Activated T-helper 1 cell treated with anti-CD3 and anti-CD28 coated beads, Interleukin-12 subunit alpha, Interleukin-12 subunit beta, Interleukin-2, Interleukin-4 antibody, amounts not matched to agents 30 ng/mL and 10 ng/mL and 1 ng/mL, durations not matched to agents 14 hours and 24 hours and 36 hours (primary cell): ENCODE results near the gene RPL14. TPM values are rescaled to one million over a fixed set of nuclear protein-coding genes. Genes with fewer than 3 reads are reported as not detected.
A peak's percentile ranks its signal among the peaks of the same experiment; 100 is the strongest.

Source experiments
- DNase-seq: peaks from one replicate; pipeline ENCODE4 v3.0.0; 2021; ENCODE audit warnings: low spot score
- H3K27ac Mint-ChIP-seq: one replicate; pipeline ENCODE4 v1.8.0; 2021; ENCODE audit warnings: mild to moderate bottlenecking, mixed read lengths
- H3K27me3 Mint-ChIP-seq: one replicate; pipeline ENCODE4 v1.8.0; 2022; ENCODE audit warnings: mild to moderate bottlenecking, moderate library complexity, mixed read lengths; ENCODE audit not compliant: insufficient read depth
- H3K36me3 Mint-ChIP-seq: one replicate; pipeline ENCODE4 v1.8.0; 2021; ENCODE audit warnings: low read depth, mixed read lengths
- H3K4me1 Mint-ChIP-seq: one replicate; pipeline ENCODE4 v1.8.0; 2021; ENCODE audit warnings: low read depth, mixed read lengths
- H3K4me3 Mint-ChIP-seq: one replicate; pipeline ENCODE4 v1.8.0; 2021; ENCODE audit warnings: mild to moderate bottlenecking, moderate library complexity, mixed read lengths
- H3K9me3 Mint-ChIP-seq: one replicate; pipeline ENCODE4 v1.8.0; 2021; ENCODE audit warnings: mixed read lengths
- intact Hi-C: fragments of 100-400 bp; cut with micrococcal nuclease; formaldehyde crosslinking; loops from one replicate; pipeline ENCODE4 v1.15.1; 2024
- total RNA-seq: library from RNA; stranded (reverse); gene quantifications from 2 replicates; pipeline ENCODE4 v1.2.3, GENCODE V29; 2022

Gene RPL14
- 2,245 and 2,326 TPM in 2 replicates for total RNA-seq

GRCh38 chr3:40456940-40457823 is at the start of gene RPL14:
TSS of gene RPL14 (plus strand) at chr3:40457339. CDS start at chr3:40457472, 133 bp downstream.
- Mint-ChIP-seq H3K36me3 (peaks cover 37% of the 10 kb centered on the region), H3K4me1 (peaks cover 50% of the 10 kb centered on the region), H3K27ac (peak within 1 kb of the TSS; percentile 97), H3K9me3 (no peaks in the 10 kb centered on the region), H3K27me3 (no peaks in the 10 kb centered on the region), H3K4me3 (peak within 1 kb of the TSS; percentile 97)
- intact Hi-C loops: loop anchor here (1.0 to 5.0 kb wide), 8 partner anchors 20 to 1635 kb away; partner anchors contain the start of genes EIF1B, RPSA, TRAK1 and ZNF619
- peak; percentile 94 for DNase-seq

GRCh38 chr3:40407611-40408010 is 49.5 kb upstream of the RPL14 start:
- H3K36me3 Mint-ChIP-seq: no peaks in the 10 kb centered on the region
- no peak for DNase-seq
- intact Hi-C loops: no loop called here
- H3K4me1 Mint-ChIP-seq: no peaks in the 10 kb centered on the region
- peaks cover 2% of the 10 kb centered on the region for H3K27me3 Mint-ChIP-seq
- no peak overlapping the region for H3K4me3 Mint-ChIP-seq
- H3K9me3 Mint-ChIP-seq: no peaks in the 10 kb centered on the region
- H3K27ac Mint-ChIP-seq: no peak overlapping the region

- no peak for DNase-seq
- Mint-ChIP-seq H3K27ac (no peak overlapping the region), H3K9me3 (no peaks in the 10 kb centered on the region), H3K27me3 (peaks cover 9% of the 10 kb centered on the region), H3K4me1 (no peaks in the 10 kb centered on the region), H3K4me3 (no peak overlapping the region), H3K36me3 (no peaks in the 10 kb centered on the region)
- intact Hi-C loops: no loop called here
These were observed 42.9 kb upstream of the RPL14 start for GRCh38 chr3:40414270-40414669.

DNA sequence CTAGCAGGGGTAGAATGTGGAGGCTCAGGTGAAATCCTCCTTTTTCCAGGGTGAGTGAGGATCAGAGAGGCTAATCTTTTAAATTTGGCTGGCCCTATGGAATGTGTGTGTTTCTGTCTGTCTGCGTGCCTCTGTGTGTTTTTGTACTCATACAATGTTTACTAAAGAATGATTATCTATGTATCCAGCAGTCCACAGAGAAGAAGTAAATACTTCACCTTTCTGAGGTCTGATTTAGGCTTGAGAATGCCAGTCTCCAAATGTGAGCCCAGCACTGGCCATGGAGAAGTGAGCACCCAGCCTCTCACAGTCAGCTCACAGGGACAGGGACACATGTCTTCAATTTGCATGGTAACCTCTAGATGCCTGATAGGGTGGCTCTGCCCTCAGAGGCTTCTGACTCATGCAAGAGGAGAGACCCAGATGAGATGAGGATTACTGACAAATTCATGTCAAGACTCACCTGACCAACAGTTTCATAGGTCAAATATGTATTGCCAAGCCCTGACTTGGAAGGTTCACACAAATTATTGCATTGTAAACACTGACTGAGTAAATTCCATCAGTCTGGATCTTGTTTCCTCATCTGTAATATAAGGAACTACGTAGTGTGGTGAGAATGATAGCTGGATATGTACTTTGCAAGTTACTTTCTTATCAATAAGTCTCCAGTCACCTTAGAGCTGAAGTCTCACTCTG is 39.1 kb upstream of the RPL14 start:
- H3K4me1 Mint-ChIP-seq: no peaks in the 10 kb centered on the region
- intact Hi-C loops: no loop called here

DNA sequence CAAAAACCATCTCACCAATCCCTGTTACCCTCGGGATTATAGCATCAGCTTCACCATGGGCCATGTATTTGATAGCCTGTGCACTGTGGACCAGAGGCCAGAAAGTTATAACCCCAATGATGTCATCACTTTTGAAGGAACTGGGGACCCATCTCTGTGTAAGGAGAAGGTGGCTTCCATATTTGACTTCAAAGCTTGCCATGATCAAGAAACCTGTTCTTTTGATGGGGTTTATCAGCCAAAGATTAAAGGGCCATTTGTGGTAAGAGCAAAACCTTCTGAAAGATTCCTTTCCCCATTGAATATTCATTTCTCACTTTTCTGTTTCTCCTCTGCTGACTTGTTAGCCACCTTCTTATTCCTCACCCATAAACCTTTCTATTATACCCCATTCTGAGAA is 34.3 kb upstream of the RPL14 start:
- Mint-ChIP-seq H3K27ac (no peak overlapping the region), H3K9me3 (no peaks in the 10 kb centered on the region), H3K4me3 (no peak overlapping the region), H3K36me3 (no peaks in the 10 kb centered on the region), H3K4me1 (no peaks in the 10 kb centered on the region), H3K27me3 (no peaks in the 10 kb centered on the region)
- intact Hi-C loops: no loop called here
- DNase-seq: no peak

More for the DNA sequence above, 39.1 kb upstream of the RPL14 start:
- no peaks in the 10 kb centered on the region for H3K36me3 Mint-ChIP-seq
- H3K4me3 Mint-ChIP-seq: no peak overlapping the region
- no peak overlapping the region for H3K27ac Mint-ChIP-seq
- H3K9me3 Mint-ChIP-seq: no peaks in the 10 kb centered on the region
- no peak for DNase-seq
- peaks cover 7% of the 10 kb centered on the region for H3K27me3 Mint-ChIP-seq

- peaks cover 2% of the 10 kb centered on the region for H3K27me3 Mint-ChIP-seq
- intact Hi-C loops: no loop called here
- no peak overlapping the region for H3K4me3 Mint-ChIP-seq
- no peaks in the 10 kb centered on the region for H3K36me3 Mint-ChIP-seq
- H3K4me1 Mint-ChIP-seq: no peaks in the 10 kb centered on the region
- DNase-seq: no peak
- H3K27ac Mint-ChIP-seq: no peak overlapping the region
- no peaks in the 10 kb centered on the region for H3K9me3 Mint-ChIP-seq
These were observed 30.0 kb upstream of the RPL14 start for GRCh38 chr3:40427045-40427669.

- DNase-seq: no peak
- H3K36me3 Mint-ChIP-seq: no peaks in the 10 kb centered on the region
- no peak overlapping the region for H3K27ac Mint-ChIP-seq
- no peaks in the 10 kb centered on the region for H3K4me1 Mint-ChIP-seq
- intact Hi-C loops: no loop called here
- no peak overlapping the region for H3K4me3 Mint-ChIP-seq
- peaks cover 4% of the 10 kb centered on the region for H3K27me3 Mint-ChIP-seq
- H3K9me3 Mint-ChIP-seq: no peaks in the 10 kb centered on the region
These were observed 24.3 kb upstream of the RPL14 start for GRCh38 chr3:40432793-40433192.

DNA sequence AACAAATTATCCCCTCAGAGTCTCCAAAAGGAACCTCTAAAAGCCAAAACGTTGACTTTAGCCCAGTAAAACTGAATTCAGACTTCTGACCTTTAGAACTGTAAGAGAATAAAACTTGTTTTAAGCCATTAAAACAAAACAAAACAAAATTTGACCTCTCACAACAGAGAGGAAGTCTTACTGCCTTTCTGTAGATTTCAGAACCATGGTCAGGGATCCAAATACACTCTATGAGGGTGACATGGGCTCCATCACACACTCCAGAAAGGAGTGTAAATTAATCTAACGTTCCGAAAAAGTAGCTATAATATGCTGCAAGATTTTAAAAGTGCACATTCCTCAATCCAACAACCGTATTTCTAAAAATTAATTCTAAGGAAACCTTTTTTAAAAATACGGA is 19.2 kb upstream of the RPL14 start:
- intact Hi-C loops: no loop called here
- no peaks in the 10 kb centered on the region for H3K36me3 Mint-ChIP-seq
- H3K4me1 Mint-ChIP-seq: no peaks in the 10 kb centered on the region

GRCh38 chr3:40445062-40445461 is 12.1 kb upstream of the RPL14 start:
- Mint-ChIP-seq H3K4me3 (no peak overlapping the region), H3K9me3 (no peaks in the 10 kb centered on the region), H3K36me3 (peaks cover 2% of the 10 kb centered on the region), H3K27ac (no peak overlapping the region), H3K4me1 (no peaks in the 10 kb centered on the region), H3K27me3 (peaks cover 2% of the 10 kb centered on the region)
- no peak for DNase-seq
- intact Hi-C loops: no loop called here

More for the DNA sequence above, 19.2 kb upstream of the RPL14 start:
- Mint-ChIP-seq H3K27me3 (peaks cover 4% of the 10 kb centered on the region), H3K4me3 (no peak overlapping the region), H3K9me3 (no peaks in the 10 kb centered on the region), H3K27ac (no peak overlapping the region)
- DNase-seq: no peak

DNA sequence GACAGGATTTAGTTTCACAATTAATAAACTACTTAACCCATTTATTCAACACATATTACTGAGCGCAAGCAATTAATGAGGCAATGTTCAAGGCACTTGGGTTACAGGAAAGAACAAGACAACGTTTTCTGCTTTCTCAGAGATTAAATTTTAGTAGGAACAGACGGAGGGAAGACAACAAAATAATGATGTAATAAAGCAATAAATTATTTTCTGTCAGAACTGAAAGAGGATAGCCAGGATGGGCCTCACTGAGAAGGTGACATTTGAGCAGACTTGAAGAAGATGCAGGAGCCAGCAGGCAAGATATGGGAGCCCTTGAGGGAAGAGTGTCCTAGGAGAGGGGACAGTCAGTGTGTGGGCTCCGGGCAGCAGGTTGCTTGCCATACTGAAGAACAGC is 11.3 kb upstream of the RPL14 start:
- Mint-ChIP-seq H3K4me3 (no peak overlapping the region), H3K4me1 (no peaks in the 10 kb centered on the region), H3K36me3 (peaks cover 2% of the 10 kb centered on the region), H3K27ac (no peak overlapping the region), H3K9me3 (no peaks in the 10 kb centered on the region), H3K27me3 (no peaks in the 10 kb centered on the region)
- DNase-seq: no peak
- intact Hi-C loops: no loop called here

GRCh38 chr3:40450438-40450837 is 6.7 kb upstream of the RPL14 start:
- H3K4me1 Mint-ChIP-seq: peaks cover 30% of the 10 kb centered on the region
- no peak overlapping the region for H3K27ac Mint-ChIP-seq
- no peaks in the 10 kb centered on the region for H3K27me3 Mint-ChIP-seq
- no peaks in the 10 kb centered on the region for H3K9me3 Mint-ChIP-seq
- DNase-seq: no peak
- no peak overlapping the region for H3K4me3 Mint-ChIP-seq
- peaks cover 3% of the 10 kb centered on the region for H3K36me3 Mint-ChIP-seq
- intact Hi-C loops: no loop called here

DNA sequence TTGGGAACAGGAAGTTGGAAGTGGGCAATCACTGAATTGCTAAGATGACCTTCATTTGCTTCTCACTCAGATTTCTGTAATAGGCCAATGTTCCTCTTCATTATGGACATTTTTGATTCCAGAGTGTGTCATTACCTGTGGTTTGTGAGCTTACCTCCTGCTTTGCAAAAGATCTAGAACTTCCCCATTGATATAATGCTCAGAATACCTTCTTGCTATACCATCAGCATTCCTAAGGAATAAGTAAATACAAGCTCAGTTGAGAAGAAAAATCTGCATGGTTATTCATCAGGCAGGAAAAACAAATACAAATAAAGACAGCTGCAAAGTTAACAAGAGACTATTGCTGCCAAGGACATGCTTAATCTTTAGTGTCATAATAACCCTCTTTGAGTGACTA is 5.6 kb upstream of the RPL14 start:
- no peak overlapping the region for H3K4me3 Mint-ChIP-seq
- DNase-seq: no peak
- peaks cover 35% of the 10 kb centered on the region for H3K4me1 Mint-ChIP-seq
- intact Hi-C loops: no loop called here
- H3K9me3 Mint-ChIP-seq: no peaks in the 10 kb centered on the region
- peaks cover 3% of the 10 kb centered on the region for H3K36me3 Mint-ChIP-seq
- H3K27me3 Mint-ChIP-seq: no peaks in the 10 kb centered on the region
- no peak overlapping the region for H3K27ac Mint-ChIP-seq

DNA sequence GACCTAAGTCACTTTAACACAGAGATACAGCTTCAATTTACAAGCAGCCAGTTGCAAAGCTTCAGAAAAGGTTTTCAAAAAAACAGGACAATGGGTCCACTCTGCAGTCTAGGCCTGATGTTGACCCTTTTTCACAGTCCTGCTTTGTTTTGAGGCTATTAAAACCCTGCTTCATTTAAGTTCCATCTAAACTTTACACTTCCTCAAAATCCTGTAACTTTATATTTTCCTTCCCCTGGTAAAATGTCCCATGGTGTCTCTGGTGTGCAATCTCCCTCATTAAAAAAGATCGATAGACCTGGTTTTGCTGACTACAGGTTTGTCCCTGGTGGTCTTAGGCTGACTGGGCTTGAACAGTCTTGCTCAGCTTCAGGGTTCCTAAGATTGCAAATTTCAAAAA is 5.1 kb upstream of the RPL14 start:
- Mint-ChIP-seq H3K36me3 (peaks cover 3% of the 10 kb centered on the region), H3K9me3 (no peaks in the 10 kb centered on the region), H3K27me3 (no peaks in the 10 kb centered on the region), H3K4me1 (peaks cover 35% of the 10 kb centered on the region), H3K27ac (peak overlapping the region; percentile 96), H3K4me3 (peak overlapping the region; percentile 91)
- no peak for DNase-seq
- intact Hi-C loops: loop anchor here (1.0 to 2.0 kb wide), 4 partner anchors 55 to 1561 kb away; partner anchors contain the start of genes CTNNB1 and ZNF620
